ENCODE measurements around the gene SPAG9.
"Not testable (repeated sequence)": the region's sequence is repeated elsewhere in the genome, so short reads cannot be mapped to it uniquely, and the experiment has no call there.

The SPAG9 gene

DNA sequence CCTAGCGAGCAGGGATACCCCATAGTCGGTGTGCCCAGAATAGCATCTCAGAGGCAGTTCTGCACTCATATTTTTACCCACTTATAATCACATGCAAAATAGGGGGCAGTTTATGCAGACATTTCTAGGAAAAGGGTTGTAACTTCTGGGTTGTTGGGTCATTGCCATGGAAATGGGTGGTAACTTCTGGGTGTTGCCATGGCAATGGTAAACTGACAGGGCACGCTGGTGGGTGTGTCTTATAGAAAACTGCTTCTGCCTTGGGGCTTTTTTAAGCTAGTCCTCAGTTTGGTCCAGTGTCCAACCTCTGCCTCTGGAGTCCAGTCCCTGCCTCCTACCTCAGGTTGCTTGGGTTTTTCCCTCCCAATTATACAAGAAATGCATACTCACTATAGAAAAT is 7.4 kb upstream of the SPAG9 start:
- DNase-seq: no peak

- DNase-seq: no peak
Observed at GRCh38 chr17:51124640-51125503, 4.2 kb upstream of the SPAG9 start.

DNA sequence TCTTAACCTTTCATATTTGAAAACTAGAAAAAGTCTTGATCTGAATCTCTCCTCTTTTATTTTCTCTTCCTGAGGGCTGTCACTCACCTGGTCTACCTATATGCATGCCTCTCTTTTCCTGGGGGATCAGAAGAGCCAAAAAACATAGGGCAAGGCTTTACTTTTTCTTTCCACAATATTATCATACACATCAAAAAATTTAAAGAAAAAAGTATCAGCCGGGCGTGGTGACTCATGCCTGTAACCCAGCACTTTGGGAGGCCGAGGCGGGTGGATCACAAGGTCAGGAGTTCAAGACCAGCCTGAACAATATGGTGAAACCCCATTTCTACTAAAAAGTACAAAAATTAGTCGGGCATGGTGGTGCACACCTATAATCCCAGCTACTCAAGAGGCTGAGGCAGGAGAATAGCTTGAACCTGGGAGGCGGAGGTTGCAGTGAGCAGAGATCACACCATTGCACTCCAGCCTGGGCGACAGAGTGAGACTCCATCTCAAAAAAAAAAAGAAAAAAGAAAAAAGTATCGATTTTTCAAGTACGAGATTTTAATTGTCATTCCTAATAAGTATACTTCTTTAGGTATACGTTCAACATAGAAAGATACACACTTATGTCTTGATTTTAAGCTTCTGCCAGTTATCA is 1.9 kb upstream of the SPAG9 start:
- not testable (repeated sequence) for DNase-seq

- peak; percentile 33 for DNase-seq
Observed at GRCh38 chr17:51121620-51122472, 1.2 kb upstream of the SPAG9 start.

GRCh38 chr17:51120357-51120738 is 320 bp downstream of the SPAG9 start:
- DNase-seq: no peak

DNA sequence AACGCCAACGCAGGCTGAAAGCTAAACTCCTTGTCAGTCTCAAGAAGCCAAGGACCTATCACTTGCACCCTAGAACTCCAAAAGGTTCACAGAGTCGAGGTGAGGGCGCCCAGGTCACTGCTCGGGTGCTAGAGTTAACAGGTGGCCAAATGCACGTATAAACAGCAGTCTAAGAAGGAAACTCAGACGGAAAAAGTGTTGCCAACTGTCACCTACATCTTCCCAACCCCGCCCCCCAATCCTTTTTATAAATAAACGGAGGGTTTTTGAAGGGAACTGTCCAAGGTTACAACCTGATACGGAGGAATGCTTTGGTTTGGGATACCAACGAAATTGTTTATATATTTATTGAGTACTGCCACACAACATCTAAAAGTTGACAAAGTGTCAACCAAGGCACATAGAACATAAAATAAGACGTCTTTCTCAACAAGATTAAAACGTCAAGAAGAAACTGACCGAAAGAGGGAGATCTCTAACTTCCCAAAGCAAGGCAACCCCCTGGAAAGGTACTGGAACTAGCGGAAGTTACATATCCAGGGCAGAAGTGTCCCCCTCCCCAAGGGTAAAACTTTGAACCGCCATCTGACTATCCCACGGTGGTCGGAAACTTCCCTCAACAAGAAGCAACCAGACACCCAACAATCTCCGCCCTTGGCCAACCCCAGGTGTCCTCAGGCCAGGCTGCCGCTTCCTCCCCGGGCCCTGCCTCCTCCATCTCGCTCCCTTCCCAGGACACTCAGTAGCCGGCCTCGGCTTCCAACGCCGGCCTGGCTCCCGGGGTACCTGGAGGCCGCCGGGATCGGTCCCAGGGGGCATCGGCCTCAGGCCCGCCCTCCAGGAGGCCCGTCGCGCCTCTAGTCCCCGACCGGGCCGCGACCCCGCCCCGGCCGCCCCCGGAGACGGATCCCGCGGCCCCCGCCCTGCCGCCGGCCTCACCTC is 982 bp downstream of the SPAG9 start:
- DNase-seq: no peak

DNA sequence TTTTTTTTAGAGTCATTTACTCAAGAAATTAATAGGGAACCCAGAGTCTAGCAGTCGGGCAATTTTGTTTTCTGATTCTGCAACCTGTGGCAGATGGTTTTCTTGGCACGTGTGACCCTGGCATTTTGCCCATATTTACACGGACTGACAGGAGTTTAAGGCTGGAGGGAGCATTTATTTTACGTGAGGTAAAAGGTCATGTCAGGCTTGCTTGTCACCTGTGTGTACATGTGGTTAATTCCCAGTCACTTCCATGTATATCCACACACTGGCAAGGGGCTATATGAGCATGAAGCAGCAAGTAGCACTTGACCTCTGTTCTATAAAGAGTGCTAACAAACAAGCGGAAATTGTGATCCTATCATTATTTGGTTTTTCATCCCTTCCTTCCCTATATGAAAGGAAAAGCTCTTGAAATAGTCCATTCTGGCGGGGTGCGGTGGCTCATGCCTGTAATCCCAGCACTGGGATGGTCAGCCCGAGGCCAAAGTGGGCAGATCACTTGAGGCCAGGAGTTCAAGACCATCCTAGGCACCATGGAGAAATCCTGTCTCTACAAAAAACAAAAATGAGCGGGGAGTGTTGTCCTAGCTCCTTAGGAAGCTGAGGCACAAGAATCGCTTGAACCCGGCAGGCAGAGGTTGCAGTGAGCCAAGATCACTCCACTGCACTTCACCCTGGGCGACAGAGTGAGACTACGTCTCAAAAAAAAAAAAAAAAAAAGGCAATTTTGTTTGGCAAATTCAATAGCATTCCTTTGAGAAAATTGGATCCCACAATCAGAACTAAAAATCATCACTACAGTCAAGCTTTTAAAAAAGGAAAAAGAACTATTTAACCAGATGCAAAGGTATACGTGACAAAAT is 2.1 kb downstream of the SPAG9 start:
- DNase-seq: no peak

DNA sequence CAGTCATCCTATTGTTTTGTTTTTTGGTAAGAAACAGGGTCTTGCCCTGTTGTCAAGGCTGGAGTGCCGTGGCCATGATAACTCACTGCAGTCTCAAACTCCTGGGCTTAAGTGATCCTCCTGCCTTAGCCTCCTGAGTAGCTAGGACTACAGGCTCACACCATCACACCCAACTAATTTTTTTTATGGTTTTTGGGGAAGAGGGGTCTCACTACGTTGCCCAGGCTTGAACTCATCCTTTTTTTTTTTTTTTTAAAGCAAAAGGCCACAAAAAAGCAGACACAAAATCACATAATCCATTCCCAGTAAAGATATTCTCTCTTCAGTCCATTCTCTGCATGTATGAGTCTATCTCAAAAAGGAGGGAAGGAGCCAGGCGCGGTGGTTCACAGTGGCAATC is 5.5 kb downstream of the SPAG9 start:
- DNase-seq: no peak

DNA sequence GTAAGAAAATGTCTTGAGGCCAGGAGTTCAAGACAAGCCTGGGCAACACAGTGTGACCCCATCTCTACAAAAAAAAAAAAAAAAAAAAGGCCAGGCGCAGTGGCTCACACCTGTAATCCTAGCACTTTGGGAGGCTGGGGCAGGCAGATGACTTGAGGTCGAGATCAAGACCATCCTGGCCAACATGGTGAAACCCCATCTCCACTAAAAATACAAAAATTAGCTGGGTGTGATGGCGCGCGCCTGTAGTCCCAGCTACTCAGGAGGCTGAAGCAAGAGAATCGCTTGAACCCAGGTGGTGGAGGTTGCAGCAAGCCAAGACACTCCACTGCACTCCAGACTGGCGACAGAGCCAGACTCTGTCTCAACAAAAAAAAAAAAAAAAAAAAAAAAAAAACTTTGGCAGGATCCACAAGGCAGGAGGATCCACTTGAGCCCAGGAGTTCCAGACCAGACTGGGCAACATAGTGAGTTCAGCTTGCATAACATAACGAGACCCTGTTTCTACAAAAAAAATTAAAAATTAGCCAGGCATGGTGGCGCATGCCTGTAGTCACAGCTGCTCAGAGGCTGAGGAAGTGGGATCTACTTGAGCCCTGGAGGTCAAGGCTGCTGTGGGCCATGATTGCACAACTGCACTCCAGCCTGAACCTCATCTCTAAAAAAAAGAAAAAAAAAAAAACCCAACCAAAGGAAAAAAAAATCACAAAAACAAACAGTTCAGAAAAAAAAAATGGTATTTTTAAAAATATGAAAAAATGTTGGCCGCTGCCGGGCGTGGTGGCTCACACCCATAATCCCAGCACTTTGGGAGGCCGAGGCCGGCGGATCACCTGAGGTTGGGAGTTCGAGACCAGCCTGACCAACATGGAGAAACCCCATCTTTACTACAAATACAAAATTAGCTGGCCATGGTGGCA is 8.1 kb downstream of the SPAG9 start:
- DNase-seq: not testable (repeated sequence)

DNA sequence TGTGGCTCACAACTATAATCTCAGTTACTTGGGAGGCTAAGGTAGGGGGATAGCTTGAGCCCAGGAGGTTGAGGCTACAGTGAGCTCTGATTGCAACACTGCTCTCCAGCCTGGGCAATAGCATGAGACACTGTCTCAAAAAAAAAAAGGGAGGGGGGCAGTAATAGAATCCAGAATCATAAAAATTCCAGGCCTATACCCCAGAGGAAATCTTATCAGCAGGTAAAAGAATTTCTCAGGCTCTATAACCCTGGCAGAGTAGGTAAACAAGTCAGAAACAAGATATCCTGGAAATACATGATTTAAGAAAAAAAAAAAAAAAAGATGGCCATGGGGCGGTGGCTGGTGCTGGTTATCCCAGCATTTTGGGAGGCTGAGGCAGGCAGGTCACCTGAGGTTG is 12.9 kb downstream of the SPAG9 start:
- DNase-seq: no peak

- DNase-seq: no peak
Observed at GRCh38 chr17:51103451-51103850, 17.2 kb downstream of the SPAG9 start.

DNA sequence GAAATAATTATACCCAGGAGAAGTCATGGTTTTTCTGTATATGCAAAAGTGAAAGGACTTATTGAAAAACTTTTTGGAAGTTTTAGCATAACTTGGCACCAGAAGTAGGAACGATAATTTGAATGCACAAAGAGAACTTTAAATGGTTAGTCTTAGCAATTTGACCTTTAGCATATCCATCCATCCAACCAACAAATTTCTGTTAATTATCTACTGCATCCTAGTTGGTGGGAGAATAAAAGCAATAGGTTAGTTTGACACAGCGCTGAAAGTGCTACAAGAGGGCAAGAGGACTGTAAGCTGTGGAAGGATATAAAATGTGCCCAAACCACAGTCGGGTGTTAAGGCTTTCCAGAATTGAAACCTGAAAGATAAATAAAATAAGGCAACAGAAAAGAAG is 17.6 kb downstream of the SPAG9 start:
- no peak for DNase-seq

DNA sequence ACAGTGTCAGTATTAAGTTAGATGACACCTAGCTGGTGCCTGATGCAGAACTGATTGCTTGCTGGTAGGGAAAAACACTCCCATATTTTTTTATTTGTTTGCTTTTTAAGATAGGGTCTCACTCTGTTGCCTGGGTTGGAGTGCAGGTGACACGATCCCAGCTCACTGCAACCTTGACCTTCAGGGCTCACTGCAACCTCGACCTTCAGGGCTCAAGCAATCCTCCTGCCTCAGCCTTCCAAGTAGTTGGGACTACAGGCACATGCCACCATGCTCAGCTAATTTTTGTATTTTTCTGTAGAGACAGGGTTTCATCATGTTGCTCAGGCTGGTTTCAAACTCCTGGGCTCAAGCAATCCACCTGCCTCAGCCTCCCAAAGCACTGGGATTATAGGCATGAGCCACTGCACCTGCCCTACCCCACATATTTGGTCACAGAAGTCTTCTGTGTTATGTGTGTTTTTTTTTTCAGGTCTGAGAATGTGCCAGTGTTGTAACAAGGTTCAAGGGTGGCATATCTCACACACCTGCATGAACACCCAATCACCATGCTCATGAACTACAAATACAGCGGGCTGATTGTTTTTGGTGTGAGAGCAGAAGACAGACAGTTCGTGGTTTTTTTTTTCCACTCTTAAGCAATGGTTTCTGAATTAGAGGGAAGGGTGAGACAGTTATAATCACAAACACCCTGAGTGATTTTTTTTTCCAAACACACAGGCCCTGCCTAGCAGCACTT is 22.8 kb downstream of the SPAG9 start:
- DNase-seq: no peak

DNA sequence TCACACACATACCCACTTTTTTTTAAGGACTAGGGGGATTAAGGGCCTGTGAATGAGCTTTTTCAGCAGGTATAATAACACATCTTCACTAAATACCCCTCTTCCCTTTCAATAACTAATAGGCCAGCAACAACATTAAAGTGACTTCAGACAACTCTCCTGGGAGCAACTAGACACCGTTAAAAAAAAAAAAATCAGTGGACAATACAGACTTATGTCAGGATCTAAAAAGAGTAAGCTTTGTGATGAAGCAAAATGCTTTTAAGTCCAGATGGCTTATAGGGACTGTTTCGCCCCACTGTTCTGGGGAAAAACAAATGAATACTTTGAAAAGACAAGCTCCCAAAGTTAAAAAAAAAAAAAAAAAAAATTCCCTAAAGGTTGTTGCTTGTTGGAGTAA is 29.0 kb downstream of the SPAG9 start:
- DNase-seq: no peak

DNA sequence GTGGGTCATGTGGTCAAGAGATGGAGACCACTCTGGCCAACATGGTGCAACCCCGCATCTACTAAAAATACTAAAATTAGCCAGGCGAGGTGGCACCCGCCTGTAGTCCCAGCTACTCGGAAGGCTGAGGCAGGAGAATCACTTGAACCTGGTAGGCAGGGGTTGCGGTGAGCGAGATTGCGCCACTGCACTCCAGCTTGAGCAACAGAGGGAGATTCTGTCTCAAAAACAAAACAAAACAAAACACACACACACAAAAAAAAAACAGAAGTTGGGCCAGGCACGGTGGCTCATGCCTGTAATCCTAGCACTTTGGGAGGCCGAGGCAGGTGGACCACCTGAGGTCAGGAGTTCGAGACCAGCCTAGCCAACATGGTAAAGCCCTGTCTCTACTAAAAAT is 31.8 kb downstream of the SPAG9 start:
- not testable (repeated sequence) for DNase-seq

GRCh38 chr17:51088287-51088686 is 32.4 kb downstream of the SPAG9 start:
- DNase-seq: no peak

- DNase-seq: no peak
Observed at GRCh38 chr17:51087072-51087757, 33.5 kb downstream of the SPAG9 start.

- DNase-seq: no peak
Observed at GRCh38 chr17:51085150-51085805, 35.4 kb downstream of the SPAG9 start.

Measured in T1000 (cell line).